Osteoblast (primary cell): ENCODE data around the gene TIMP2. TPM values are rescaled to one million over a fixed set of nuclear protein-coding genes. Genes with fewer than 3 reads are reported as not detected.

ENCODE experiments used
- DNase-seq: peaks from one replicate; pipeline ENCODE4 v3.0.0; 2011; ENCODE audit warnings: low spot score, mixed read lengths; ENCODE audit not compliant: insufficient read length; ENCODE audit errors: missing footprints
- H2AFZ ChIP-seq: 2 replicates; pipeline ENCODE4 v1.6.0; 2011; ENCODE audit warnings: mild to moderate bottlenecking, low read length
- H3K27ac ChIP-seq: 2 replicates; pipeline ENCODE4 v1.5.1; 2011; ENCODE audit warnings: mild to moderate bottlenecking, low read depth, low read length, moderate library complexity
- H3K27me3 ChIP-seq: 2 replicates; pipeline ENCODE4 v1.6.0; 2012; ENCODE audit warnings: mild to moderate bottlenecking, control low read depth, inconsistent platforms, low read length, moderate library complexity; ENCODE audit not compliant: insufficient read depth
- H3K36me3 ChIP-seq: 2 replicates; pipeline ENCODE4 v1.5.1; 2011; ENCODE audit warnings: mild to moderate bottlenecking, low read length, control low read depth, moderate library complexity; ENCODE audit not compliant: insufficient read depth
- H3K4me1 ChIP-seq: 2 replicates; pipeline ENCODE4 v1.5.1; 2011; ENCODE audit warnings: mild to moderate bottlenecking, low read length, control low read depth, moderate library complexity; ENCODE audit not compliant: insufficient read depth
- H3K4me2 ChIP-seq: 2 replicates; pipeline ENCODE4 v1.6.0; 2011; ENCODE audit warnings: mild to moderate bottlenecking, low read length; ENCODE audit not compliant: insufficient read depth
- H3K4me3 ChIP-seq: fragments of 200-600 bp; sonication (generic); 3 replicates; pipeline ENCODE4 v1.5.1; 2012; ENCODE audit warnings: mild to moderate bottlenecking, low read length, inconsistent platforms; ENCODE audit not compliant: insufficient read depth
- H3K79me2 ChIP-seq: 2 replicates; pipeline ENCODE4 v1.6.0; 2012; ENCODE audit warnings: mild to moderate bottlenecking, low read length, control low read depth, inconsistent platforms; ENCODE audit not compliant: insufficient read depth
- H3K9me3 ChIP-seq: 2 replicates; pipeline ENCODE4 v1.5.1; 2011; ENCODE audit warnings: low read depth, low read length, control low read depth
- H4K20me1 ChIP-seq: 2 replicates; pipeline ENCODE4 v1.6.0; 2012; ENCODE audit warnings: mild to moderate bottlenecking, low read length, control low read depth; ENCODE audit not compliant: insufficient read depth
- total RNA-seq: library from RNA; depleted of rRNA; stranded (reverse); fragments of >200 nt; gene quantifications from 2 replicates; pipeline ENCODE4 v1.2.3, GENCODE V29; 2012
- TF ChIP-seq, protein P1 (sequence below): IDR thresholded peaks from 2 replicates; pipeline ENCODE4 v1.5.1; 2011; ENCODE audit warnings: mild to moderate bottlenecking, low read depth, low read length, moderate library complexity; ENCODE audit errors: extremely low read depth

The TIMP2 gene
- total RNA-seq, 1 donor, result 164 TPM

DNA sequence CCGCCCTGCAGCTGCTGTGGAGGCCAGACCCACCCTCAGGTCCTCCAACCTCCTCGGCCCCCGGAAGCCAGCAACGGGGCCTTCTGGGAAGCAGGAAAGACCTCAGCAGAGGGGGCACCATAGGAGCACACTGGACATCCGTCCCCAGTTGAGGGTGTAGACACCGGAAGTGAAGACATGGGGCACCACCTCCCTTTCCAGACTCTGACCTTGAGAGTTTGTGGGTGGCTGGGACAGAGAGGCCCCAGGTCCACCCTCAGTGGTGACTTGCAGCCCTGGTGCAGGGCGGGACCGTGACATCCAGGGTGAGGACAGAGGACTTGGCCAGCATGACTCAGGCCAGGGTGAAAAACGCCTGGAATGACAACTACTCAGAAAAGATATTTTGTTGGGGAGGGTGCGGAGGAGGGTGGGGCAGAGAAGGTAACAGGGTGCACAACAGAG, 42.1 kb downstream of the TIMP2 start:
- Histone ChIP-seq H3K9me3 (no peaks in the 10 kb centered on the region), H3K27me3 (no peaks in the 10 kb centered on the region), H3K4me3 (peak overlapping the region; percentile 56), H3K4me2 (peak overlapping the region; percentile 70), H3K79me2 (peaks cover 87% of the 10 kb centered on the region), H4K20me1 (peaks cover 23% of the 10 kb centered on the region), H2AFZ (peak overlapping the region; percentile 29), H3K4me1 (peaks cover 45% of the 10 kb centered on the region), H3K27ac (peak overlapping the region; percentile 88), H3K36me3 (peaks cover 13% of the 10 kb centered on the region)
- TF ChIP-seq, protein P1, sequence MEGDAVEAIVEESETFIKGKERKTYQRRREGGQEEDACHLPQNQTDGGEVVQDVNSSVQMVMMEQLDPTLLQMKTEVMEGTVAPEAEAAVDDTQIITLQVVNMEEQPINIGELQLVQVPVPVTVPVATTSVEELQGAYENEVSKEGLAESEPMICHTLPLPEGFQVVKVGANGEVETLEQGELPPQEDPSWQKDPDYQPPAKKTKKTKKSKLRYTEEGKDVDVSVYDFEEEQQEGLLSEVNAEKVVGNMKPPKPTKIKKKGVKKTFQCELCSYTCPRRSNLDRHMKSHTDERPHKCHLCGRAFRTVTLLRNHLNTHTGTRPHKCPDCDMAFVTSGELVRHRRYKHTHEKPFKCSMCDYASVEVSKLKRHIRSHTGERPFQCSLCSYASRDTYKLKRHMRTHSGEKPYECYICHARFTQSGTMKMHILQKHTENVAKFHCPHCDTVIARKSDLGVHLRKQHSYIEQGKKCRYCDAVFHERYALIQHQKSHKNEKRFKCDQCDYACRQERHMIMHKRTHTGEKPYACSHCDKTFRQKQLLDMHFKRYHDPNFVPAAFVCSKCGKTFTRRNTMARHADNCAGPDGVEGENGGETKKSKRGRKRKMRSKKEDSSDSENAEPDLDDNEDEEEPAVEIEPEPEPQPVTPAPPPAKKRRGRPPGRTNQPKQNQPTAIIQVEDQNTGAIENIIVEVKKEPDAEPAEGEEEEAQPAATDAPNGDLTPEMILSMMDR, result no peak
- DNase-seq, result peak; percentile 95

DNA sequence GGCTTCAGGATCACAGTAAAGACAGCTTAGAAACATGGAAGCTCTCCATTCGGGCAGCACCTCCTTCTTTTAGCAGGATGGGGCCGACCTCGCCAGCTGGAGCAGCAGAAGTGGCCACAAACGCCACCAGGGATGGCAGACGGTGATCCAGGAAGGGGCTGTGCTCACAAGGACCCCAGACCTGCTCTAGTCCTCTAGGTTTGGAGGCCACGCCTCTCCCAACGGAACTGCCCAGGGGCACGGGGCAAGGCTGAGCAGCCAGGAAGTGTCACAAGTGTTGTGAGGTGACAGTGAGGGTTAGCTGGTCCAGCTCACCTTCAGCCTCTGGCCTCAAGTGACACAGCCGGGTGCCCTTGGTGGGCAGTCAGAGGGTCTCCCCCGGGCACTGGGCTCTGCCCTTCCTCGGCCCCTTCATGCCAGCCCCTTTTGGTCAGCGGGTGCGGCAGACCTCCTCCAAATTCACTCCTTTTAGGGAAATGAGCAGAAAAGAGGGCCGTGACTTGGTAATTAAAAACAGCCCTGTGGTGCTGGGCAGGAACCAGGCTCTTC, 42.6 kb downstream of the TIMP2 start:
- peak overlapping the region; percentile 70 for H3K4me2 ChIP-seq
- peaks cover 88% of the 10 kb centered on the region for H3K79me2 ChIP-seq
- no peaks in the 10 kb centered on the region for H3K9me3 ChIP-seq
- H3K4me3 ChIP-seq, result no peak overlapping the region
- H4K20me1 ChIP-seq, result peaks cover 23% of the 10 kb centered on the region
- no peaks in the 10 kb centered on the region for H3K27me3 ChIP-seq
- TF ChIP-seq, protein P1, result no peak
- H3K36me3 ChIP-seq, result peaks cover 17% of the 10 kb centered on the region
- peak; percentile 65 for DNase-seq
- peak overlapping the region; percentile 88 for H3K27ac ChIP-seq
- H2AFZ ChIP-seq, result peak overlapping the region; percentile 29
- peaks cover 45% of the 10 kb centered on the region for H3K4me1 ChIP-seq

DNA sequence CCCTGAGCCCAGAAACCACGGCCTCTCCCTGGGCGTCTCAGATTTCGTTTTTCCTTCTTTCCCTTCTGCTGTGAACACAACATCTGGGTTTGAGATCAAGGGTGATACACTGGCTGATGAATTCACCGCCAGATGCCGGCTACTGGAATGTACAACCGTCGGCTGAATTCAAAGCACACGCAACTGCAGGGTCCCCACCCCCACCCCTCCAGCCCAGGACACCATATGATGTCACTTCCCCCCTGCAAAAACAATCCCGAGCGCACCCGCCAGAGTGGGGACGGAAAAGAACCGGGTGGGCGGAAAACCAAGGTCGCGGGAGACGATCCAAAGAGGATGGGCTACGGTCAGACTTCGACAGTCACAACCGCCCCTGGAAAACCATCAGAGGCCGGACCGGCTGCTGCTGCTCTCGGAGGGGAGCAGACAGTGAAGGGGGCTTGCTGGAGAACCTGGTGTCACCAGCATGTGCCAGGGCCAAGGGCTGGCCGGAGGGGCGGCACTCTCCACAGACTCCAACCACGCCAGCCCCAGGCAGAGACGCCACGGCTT, 45.5 kb downstream of the TIMP2 start:
- Histone ChIP-seq H3K27me3 (no peaks in the 10 kb centered on the region), H3K4me2 (peak overlapping the region; percentile 80), H3K4me3 (peak overlapping the region; percentile 34), H4K20me1 (peaks cover 25% of the 10 kb centered on the region), H3K79me2 (peaks cover 84% of the 10 kb centered on the region), H3K27ac (peak overlapping the region; percentile 94), H3K4me1 (peaks cover 50% of the 10 kb centered on the region), H3K36me3 (peaks cover 6% of the 10 kb centered on the region), H2AFZ (peak overlapping the region; percentile 58), H3K9me3 (no peaks in the 10 kb centered on the region)
- TF ChIP-seq, protein P1, result no peak
- peak; percentile 96 for DNase-seq

DNA sequence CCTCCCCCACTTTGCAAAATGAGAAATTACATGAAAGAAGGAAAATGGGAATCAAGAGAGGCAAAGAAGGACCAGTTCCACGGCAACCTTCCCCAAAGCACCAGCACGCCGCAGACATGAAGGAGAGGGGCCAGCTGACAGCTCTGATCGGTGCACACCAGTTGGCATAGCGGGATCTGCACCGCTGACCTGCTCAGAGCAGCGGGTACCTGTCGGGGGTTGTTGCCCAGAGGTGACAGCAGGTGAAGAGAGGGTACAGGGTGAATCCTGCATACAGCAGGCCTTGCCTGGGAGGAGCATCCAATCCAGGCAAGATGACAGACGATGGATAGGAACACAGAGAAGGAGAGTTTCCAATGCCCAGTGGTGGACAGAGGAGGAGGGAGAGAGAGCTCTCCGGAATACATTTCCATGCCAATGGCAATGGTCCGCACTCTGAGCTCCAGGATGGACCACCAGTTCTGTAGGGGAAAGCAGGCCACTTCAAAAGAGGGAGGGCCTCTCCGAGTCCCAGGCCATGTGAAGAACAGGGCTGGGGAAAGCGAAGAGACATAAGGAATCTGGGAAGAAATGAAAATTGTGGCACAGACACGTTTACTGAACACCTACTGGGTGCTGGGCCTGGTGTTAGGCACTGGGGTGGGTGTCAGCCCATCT, 46.2 kb downstream of the TIMP2 start:
- H3K36me3 ChIP-seq, result peaks cover 6% of the 10 kb centered on the region
- peaks cover 25% of the 10 kb centered on the region for H4K20me1 ChIP-seq
- H3K4me1 ChIP-seq, result peaks cover 47% of the 10 kb centered on the region
- H3K4me2 ChIP-seq, result peak overlapping the region; percentile 80
- H3K27ac ChIP-seq, result peak overlapping the region; percentile 94
- H2AFZ ChIP-seq, result no peak overlapping the region
- H3K27me3 ChIP-seq, result no peaks in the 10 kb centered on the region
- peaks cover 84% of the 10 kb centered on the region for H3K79me2 ChIP-seq
- TF ChIP-seq, protein P1, result no peak
- DNase-seq, result peak; percentile 57
- no peaks in the 10 kb centered on the region for H3K9me3 ChIP-seq
- peak overlapping the region; percentile 34 for H3K4me3 ChIP-seq
